HepG2 (cell line): ENCODE measurements around the gene RSAD2.

Experiments used
- EZH2 ChIP-seq: conservative IDR thresholded peaks from 2 replicates; pipeline ENCODE4 v1.6.1; 2012; ENCODE audit warnings: mild to moderate bottlenecking, low read depth, low read length, moderate library complexity
- LBX2 ChIP-seq: sonication (generic); formaldehyde crosslinking; IDR thresholded peaks from 2 replicates; pipeline ENCODE4 v1.5.0; 2020; ENCODE audit warnings: missing genetic modification reagents, mild to moderate bottlenecking, borderline replicate concordance
- MAX ChIP-seq: IDR thresholded peaks from 2 replicates; pipeline ENCODE4 v1.6.1; 2012; ENCODE audit warnings: inconsistent platforms
- MYC ChIP-seq: sonication (generic); formaldehyde crosslinking; IDR thresholded peaks from 2 replicates; pipeline ENCODE4 v1.9.0; 2021; ENCODE audit warnings: missing genetic modification reagents, borderline replicate concordance
- RBFOX2 ChIP-seq: fragments of 200-400 bp; formaldehyde crosslinking; IDR thresholded peaks from 2 replicates; pipeline ENCODE4 v1.6.1; 2017; ENCODE audit warnings: low read depth, mild to moderate bottlenecking, low read length
- SMC3 ChIP-seq: IDR thresholded peaks from 2 replicates; pipeline ENCODE4 v1.6.1; 2011; ENCODE audit warnings: low read length, improper control_type of control experiment
- ZNF121 ChIP-seq: sonication (generic); formaldehyde crosslinking; IDR thresholded peaks from 2 replicates; pipeline ENCODE4 v1.5.0; 2020; ENCODE audit warnings: mild to moderate bottlenecking, missing genetic modification reagents
- ZNF629 ChIP-seq: sonication (generic); formaldehyde crosslinking; conservative IDR thresholded peaks from 2 replicates; pipeline ENCODE4 v1.5.0; 2020; ENCODE audit warnings: missing genetic modification reagents
- TF ChIP-seq, protein P1 (sequence below): fragments of 450-650 bp; IDR thresholded peaks from 2 replicates; pipeline ENCODE4 v1.6.1; 2017

DNA sequence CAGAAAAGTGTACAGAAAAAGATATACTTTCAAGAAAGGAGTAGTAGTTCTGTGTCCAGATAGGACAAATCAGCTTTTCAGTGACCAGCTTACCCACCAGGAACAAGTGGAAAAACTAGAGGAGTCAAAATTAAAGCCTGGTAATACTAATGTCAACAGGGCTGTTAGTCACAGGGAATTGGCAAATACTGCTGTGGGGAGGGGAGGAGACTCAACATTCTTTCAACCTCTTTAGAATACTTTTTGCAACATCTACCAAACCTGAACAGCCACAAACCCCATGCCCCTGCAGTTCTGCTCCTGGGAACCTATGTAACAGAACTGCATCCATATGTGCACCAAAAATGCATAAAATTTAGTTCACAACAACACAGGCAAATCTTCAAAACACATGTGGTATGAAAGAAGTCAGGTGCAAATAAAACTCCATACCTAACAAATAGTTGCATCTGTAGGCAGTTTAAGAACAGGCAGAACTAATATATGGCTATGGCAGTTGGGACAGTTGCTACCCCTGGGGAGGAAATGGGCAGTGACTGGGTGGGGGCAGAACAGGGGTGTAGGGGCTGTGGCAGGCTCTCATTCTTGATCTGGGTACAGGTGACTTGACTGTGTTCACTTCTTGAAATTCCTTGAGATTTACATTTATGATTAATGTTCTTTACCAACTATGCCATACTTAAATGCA lies 21.6 kb upstream of the RSAD2 start:
- TF ChIP-seq ZNF629 (CRISPR knock-in tag) (no peak), LBX2 (CRISPR knock-in tag) (no peak), SMC3 (no peak), MYC (no peak), EZH2 (no peak), ZNF121 (no peak), MAX (no peak), RBFOX2 (no peak)
- TF ChIP-seq, protein P1, sequence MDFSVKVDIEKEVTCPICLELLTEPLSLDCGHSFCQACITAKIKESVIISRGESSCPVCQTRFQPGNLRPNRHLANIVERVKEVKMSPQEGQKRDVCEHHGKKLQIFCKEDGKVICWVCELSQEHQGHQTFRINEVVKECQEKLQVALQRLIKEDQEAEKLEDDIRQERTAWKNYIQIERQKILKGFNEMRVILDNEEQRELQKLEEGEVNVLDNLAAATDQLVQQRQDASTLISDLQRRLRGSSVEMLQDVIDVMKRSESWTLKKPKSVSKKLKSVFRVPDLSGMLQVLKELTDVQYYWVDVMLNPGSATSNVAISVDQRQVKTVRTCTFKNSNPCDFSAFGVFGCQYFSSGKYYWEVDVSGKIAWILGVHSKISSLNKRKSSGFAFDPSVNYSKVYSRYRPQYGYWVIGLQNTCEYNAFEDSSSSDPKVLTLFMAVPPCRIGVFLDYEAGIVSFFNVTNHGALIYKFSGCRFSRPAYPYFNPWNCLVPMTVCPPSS, result no peak
